NK-92 (cell line): ENCODE measurements around the gene DLG4.

Source experiments
- DNase-seq: peaks from one replicate; lab custom pipeline; 2025; ENCODE audit not compliant: unreplicated experiment; lab: John Stamatoyannopoulos, UW

DLG4 gene

DNA sequence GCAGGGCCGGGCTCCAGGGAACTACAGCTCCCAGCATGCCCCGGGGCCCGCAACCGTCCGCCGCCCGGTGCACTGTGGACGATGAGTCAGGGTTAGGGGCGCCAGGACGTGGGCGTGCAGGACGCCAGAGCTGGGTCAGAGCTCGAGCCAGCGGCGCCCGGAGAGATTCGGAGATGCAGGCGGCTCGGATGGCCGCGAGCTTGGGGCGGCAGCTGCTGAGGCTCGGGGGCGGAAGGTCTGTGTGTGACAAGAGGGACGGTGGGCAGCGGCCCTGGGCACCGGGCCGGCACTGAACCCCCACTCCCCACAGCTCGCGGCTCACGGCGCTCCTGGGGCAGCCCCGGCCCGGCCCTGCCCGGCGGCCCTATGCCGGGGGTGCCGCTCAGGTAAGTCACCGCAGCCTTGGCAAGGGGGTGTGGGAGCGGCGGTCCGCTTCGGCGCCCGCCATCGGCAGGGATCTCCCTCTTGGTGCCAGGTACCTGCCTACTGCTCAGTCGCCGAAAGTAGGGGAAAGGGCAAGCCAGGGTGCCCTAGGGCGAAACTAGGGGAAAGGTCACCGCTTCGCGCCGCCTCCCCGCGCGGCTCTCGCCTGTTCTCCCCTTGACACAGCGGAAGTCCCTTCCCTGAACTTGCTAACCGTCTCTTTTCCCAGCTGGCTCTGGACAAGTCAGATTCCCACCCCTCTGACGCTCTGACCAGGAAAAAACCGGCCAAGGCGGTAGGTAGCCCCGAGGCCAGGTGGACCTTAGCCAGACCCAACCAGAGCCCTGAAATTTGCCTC lies at the start of gene DLG4, which contains the start of gene ACADVL:
Gene DLG4 (minus strand): TSS at position 25 of the 781 bp plus-strand sequence.
Gene ACADVL (plus strand): TSS at position 127 of the 781 bp plus-strand sequence. CDS start 47 bp downstream, at position 174.
- no peak for DNase-seq

DNA sequence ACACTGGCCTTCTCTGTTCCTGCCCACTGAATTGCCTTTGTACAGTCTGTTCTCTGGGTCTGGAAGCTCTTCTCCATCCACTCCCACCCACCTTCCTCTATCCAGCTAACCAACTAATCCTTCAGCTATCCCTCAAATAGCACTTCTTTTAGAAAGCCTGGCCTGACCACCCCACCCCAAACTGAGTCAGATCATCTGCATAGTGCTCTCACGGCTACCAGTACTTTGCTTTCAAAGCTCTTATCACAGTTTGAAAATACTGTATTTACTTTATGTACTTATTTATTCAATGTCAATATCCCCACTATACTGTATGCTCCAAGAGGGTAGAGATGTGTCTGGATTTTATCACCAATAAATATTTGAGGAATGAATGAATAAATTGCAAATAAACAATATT lies 47.1 kb upstream of the DLG4 start:
- DNase-seq, result no peak

DNA sequence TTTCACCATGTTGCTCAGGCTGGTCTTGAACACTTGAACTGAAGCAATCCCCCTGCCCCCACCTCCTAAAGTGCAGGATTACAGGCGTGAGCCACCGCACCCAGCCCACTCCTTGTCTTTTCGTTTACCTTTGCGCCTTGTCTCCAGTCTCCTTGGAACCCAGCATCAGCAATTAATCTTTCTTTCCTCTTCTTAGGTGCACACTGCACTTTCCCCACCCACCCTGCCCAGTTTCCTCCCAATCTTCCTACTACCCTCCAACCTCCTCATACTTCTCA lies 44.1 kb upstream of the DLG4 start:
- DNase-seq, result no peak

DNA sequence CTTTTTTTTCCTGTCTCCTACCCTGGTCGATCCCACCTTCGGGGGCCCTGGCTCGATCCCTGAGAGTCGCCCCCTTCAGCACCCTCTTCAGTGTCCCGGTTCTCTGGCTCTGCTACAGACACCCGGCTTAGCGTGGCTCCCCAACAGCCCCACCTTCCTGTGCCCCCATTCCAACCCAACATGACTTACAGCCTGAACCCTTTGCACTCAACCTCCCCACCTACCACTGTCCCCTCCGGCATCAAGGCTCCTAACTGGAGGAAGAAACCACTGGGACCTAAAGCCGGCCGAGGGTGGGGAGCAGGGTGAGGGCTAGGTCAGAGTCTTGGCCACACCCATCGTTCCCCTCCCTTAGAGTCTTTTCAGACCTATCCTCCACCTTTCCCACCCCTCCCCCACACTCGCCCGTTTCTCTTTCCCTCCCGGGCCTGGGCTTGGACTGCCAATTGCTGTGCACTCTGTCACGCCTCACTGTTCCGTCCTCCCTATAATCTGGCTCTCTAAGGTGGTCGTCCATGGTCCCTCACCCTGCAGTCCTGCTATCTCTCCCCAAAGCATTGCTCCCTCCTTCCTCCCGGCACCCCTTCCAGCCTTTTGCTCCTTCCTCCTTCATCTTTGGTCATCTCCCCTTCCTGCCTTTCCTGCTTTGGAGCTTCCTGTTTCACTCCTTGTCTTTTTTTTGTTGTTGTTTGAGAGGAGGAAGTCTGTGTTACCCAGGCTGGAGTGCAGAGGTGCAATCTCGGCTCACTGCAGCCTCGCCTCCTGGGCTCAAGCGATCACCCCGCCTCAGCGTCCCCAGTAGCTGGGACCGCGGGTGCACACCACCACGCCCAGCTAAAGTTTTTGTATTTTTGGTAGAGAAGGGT lies 43.5 kb upstream of the DLG4 start:
- DNase-seq, result no peak

DNA sequence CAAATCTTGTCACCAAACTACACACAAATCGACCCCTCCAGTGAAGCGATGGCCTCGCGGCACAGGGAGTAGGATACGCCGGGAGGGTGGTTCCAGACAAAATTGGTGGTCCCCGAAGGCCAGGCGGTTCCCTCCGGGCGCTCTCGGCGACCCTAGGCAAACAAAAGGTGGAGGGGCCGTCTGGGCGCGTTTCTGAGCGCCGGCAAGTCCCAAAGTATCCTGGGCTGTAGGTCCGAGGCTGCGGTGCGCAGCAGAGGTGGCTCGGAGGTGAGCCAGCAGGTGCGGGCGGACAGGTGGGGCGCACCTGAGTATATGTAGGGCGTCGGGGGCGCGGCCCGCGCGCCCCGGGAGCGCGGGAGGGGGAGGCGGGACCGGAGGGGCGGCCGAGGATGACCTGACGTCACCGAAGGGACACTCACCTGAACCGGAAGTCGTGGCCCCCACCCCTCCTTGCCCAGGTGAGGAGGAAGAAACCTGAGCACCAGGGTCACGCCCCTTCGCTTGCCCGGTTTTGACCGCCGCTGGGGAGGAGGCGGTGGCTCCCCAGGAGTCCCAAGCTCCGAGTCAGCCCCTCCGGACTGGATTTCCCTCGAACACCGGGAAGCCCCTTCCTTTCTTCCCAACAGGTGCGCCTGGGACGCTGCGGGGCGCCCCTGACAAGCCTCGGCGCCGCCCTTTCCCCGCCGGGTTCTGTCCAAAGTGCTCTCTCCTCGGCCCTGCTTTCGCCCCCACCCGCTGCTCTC lies 42.7 kb upstream of the DLG4 start, which contains the start of gene CLDN7:
Gene CLDN7 (minus strand): TSS at position 287 of the 743 bp plus-strand sequence. CDS start 435 bp downstream, outside the sequence.
- no peak for DNase-seq

DNA sequence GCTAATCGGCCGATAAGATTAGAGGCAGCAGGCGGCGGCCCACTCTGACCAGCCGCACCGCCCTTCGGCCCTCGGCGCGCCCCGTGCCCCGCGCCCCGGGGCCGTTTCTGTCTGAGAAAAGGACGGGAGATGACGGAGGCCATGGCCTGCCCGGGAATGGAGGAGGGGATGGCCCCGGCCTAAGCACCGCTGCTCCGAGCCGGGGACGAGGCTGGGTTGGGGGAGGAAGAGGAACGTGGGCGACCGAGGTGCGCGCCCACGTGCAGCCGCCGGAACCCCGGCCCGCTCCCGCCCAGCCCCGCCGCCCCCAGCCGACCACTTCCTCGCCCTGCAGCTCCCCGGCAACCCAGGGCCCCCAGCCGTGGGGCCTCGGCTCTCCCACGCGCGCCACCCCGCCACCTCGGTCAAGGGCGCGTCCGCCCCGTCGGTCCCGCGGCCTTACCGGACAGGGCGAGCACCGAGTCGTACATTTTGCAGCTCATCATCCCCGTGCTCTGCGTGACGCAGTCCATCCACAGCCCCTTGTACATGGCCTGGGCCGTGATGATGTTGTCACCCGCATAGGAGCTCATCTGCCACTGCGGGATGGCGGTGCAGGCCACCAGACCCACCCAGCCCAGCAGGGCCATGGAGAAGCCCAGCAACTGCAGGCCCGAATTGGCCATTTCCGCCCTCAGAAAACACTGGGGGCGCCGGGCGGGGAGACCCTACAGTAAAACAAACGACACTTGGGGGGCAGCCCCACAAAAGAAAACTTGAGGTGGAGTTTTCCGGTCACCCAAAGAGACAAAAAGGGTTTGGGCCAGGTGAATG lies 41.9 kb upstream of the DLG4 start:
- DNase-seq, result no peak

DNA sequence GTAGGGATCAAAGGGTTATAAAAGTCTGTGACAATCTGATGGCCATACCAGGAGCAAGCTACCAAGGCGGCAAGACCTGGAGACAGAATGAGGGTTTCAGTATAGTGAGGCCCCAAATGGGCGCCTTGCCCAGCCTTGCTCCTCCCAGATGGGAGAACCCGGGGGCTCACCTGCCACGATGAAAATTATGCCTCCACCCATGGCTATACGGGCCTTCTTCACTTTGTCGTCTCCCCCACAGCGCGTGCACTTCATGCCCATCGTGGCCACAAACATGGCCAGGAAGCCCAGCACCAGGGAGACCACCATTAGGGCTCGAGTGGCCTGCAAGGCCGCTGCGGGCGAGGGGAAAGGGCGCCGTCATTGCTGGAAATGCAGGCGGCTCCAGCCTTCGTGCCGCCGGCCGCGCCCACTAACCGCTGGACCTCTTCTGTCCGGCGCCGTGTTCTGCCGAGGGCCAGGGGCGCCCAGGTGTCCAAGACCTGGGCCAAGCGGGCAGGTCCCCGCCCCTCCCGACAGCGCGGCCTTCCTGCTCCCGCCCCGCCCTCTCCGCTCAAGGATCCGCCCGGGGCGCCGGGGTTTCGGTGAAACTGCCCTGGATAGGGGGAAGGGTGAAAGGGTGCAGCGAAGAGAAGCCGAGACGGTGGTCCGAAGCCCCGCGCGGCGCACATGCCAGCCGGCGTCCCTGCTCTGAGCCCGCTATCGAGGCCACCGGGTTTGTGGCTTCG lies 41.2 kb upstream of the DLG4 start:
- no peak for DNase-seq

DNA sequence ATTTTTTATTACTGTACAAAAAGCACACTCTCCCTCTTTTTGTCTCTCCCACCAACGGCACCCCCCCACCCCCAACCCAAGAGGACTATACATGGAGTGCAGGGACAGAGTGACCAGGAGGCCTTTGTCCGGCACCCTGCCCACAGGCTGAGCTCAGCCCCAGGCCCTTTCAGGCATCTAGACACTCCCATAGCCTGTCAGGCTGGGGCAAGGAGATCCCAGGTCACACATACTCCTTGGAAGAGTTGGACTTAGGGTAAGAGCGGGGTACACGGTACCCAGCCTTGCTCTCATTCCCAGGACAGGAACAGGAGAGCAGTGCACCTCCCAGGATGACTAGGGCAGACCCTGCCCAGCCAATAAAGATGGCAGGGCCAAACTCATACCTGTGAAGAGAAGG lies 40.5 kb upstream of the DLG4 start:
- DNase-seq, result no peak

DNA sequence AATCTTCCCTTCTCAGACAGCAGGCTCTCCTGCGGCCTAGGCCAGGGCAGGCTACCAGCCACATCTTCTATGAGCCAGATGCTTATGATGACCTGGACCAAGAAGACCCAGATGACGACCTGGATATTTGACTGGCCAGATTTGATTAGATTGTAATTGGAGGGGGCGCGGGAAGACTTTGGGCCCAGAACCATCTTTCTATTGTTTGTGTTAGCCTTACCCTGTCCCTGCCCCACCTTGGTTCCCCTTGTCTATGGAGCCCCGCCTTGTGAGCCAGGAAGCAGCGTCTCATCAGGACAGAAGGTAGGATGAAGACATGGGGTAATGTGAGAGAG lies 39.9 kb upstream of the DLG4 start:
- DNase-seq, result no peak

DNA sequence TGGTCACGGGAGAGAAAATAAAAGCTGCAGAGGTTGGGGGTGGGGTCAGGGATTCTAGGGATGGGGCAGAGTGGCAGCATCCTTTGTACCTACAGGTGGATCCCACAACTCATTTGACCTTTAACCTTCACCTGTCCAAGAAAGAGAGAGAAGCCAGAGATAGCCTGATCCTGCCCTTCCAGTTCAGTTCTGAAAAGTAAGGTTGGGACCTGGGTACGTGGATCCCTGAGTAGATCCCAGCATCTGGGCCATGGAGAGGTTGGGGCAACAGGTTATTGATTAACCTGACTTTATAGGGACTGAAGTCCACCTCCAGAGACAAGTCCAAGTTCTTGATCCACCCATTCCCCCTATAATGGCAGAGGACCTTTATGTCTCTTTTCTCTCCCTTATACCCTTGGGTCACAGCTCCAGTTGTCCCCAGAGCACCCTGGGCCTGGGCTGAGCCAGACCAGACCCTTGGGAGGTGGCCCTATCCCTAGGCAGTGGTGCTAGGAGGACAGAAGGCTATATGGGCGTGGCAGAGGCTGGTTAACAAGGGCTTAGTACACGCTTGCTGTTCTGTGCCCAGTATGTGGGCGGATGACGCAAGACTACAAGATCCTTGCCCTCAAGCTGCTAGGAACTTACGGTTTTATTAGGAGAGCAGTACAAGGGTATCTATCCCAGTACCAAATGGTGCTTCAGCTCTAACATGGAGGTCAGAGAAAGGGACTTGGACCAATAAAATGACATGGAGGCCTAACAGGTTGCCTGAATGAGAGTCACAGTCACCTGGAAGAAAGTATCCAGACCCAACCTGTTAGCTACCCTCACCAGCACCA lies 39.3 kb upstream of the DLG4 start:
- DNase-seq, result no peak

DNA sequence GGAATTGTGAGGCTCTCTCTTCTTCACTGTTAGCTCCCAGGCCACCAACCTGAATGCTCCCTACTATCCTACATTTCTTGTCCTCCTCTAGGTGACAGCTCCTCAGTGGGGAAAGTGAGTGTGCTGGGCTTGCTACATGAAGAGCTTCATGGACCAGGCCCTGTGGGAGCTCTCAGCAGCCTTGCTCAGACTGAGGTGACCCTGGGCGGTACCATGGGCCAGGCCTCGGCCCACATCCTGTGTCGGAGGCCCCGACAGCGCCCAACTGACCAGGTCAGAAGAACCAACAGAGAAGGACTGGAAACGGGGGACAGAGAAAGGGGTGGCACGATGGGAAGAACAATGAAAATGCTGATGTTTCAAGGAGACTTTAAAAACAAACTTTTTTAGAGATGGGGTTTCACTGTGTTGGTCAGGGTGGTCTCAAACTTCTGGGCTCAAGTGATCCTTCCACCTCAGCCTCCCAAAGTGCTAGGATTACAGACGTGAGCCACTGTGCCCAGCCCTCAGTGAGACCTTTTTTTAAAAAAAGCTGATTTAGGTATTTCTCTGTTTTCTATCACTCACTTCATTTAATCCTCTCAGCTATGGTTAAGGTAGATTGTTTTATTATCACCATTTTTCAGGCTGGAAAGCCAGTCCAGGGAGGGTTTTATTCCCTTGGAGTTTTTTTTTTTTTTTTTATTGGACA lies 37.3 kb upstream of the DLG4 start:
- no peak for DNase-seq

DNA sequence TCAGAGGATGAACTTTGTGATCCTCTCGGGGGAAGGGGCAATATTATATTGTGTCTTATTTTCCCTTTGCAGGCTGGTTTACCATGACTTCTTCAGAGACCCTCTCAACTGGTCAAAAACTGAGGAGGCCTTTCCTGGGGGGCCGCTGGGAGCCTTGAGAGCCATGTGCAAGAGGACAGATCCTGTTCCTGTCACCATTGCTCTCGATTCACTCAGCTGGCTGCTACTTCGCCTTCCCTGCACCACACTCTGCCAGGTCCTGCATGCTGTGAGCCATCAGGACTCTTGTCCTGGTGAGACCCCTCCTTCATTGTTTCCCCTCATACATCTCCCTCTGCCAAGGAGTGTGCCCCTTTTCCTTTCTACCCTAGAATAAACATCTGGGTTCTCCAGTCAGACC lies 34.9 kb upstream of the DLG4 start:
- no peak for DNase-seq

DNA sequence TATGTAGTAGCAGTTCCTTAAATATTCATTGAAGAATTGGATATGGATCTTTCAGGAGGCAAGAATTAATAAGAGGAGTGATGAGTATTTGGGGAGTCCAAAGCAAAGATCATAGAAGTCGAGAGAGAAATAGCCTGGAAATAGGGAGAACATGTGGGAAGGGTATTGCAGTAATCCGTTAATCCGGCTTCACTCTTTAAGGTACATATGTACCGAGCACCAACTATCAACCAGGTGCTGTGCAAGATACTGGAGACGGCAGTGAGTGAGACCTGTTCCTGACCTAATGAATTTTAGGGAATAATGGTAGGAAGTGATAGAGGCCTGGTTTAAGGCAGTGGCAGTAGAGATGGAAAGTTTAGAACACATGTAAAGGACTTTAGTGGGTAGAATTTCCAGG lies 33.4 kb upstream of the DLG4 start:
- DNase-seq, result no peak

DNA sequence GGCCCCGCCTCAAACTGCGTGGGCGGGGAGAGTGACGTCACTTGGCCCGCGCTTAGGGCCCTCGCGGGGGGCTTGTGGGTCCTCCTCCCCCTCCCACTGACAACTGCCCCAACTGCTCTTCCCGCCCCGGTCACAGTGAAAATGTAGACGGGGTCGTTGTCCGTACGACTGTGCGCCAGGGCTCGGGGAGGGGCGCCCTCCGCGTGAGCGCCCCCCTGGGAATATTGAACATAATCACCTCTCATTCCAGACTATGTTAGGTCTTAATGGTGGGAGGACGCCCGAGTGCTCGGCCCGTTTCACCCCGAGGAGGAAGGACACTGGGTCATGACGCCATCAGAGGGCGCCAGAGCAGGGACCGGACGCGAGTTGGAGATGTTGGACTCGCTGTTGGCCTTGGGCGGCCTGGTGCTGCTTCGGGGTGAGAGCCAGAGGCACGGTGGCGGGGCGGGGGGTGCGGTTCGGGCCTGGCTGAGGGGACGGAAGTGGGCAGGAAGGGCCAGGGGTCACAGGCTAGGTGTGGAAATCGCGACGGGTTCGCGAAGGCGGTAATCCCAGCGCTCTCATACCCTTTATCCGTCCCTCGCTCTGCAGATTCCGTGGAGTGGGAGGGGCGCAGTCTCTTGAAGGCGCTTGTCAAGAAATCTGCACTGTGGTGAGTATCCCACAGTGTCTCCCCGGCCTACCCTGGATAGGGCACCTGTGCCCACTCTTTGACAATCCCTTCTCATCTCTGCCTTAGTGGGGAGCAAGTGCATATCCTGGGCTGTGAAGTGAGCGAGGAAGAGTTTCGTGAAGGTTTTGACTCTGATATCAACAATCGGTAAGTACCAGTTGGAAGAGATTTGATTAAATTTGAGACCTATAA lies 32.8 kb upstream of the DLG4 start, which contains the start of gene ELP5:
Gene ELP5 (plus strand): TSS at position 40 of the 868 bp plus-strand sequence. CDS start 336 bp downstream, at position 376.
- DNase-seq, result peak; percentile 7

DNA sequence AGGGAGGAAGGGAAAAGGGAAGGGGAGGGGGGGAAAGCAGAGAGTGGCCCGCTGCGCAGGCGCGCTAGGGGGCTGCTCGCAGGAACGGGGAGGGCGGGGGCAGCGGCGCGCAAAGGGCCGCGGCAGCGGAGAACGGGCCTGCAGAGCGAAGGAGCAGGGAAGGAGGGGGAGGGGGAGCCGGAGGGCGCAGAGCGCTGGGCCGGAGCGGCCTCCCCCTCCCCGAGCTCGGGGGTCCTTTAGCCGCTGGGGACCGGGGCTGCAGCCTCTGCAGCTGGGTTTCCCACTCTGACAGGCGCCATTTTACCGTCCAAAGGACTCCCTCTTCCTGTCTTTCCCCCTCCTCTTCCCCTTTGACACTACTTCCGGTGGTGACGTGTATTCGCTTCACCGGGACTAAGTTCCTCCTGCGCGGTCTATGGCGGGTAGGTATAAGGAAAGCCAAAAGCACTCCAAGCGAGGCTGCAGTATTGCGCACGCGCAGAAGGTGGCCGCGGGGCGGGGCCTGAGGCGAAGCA lies 32.1 kb upstream of the DLG4 start, which contains the start of gene CTDNEP1:
Gene CTDNEP1 (minus strand): TSS at position 74 of the 515 bp plus-strand sequence. CDS start 438 bp downstream, outside the sequence.
- peak; percentile 84 for DNase-seq

DNA sequence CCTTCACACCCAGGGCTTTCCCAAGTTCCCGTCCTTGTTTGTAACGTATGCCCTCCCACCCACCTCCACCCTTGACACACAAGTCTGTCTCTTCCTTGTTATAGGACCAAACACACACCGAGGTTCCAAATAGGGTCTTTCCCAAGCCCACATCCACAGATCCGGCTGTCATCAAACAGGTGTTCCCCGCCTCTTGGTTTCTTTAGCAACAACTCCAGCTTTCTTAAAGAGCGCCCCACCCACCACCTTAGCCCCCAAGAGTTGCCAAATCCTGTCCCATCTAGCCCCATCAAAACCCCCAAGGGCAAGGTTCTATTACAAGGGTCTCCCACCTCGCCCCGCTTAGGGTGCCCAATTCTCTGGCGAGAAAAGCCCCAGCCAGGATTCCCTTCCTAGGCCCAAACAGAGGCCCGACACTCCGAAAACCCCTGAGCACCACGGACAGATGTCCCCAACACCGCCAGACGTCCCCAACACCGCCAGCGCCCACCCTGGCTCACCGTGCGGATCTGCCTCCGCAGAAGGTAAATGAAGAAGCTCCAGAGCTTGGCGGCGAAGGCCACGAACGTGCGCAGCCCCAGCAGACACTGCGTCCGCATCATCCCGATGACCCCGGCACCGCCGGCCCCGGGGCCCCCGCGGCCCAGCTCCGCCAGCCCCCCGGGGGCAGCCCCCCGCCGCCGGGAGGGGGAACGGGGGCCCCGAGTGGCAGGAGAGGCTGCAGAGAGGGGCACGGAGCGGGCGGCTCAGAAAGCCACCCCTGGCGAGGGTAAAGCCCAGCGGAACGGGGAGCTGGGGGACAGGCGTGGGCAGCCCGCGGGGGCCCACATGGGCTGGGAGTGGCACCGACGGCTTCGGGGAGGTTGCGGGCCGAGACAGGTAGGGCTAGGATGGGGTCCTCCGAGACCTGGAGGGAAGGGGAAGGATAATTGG lies 31.3 kb upstream of the DLG4 start:
- DNase-seq, result no peak
